ENCODE results near the gene DENND4B. TPM values are rescaled to one million over a fixed set of nuclear protein-coding genes. Genes with fewer than 3 reads are reported as not detected.

The DENND4B gene
- total and polyA plus RNA-seq, 9 of the 15 experiments (the other 6 are each of a cell fraction or from before 2014, with no cell fraction given), result 9.5 to 80.5 (median 23.1) TPM

GRCh38 chr1:153922972-153923925, 23.3 kb downstream of the DENND4B start, which contains the start of gene GATAD2B (continued):
- peak; percentile 22; the same call in 1 of the 2 replicates for TF ChIP-seq CREB3L1 (IDR thresholded peaks at IDR 0.05; ENCODE audit: borderline replicate concordance, low read depth)
- TF ChIP-seq AFF1 (IDR thresholded peaks at IDR 0.05; ENCODE audit: low read depth in 1 of 2, partially characterized antibody in 2 of 2), result peak in 1 of 2 experiments; percentile 58
- peak; percentile 76 for TF ChIP-seq PRDM10 (IDR thresholded peaks at IDR 0.05; ENCODE audit: partially characterized antibody)
- TF ChIP-seq ZNF384 (IDR thresholded peaks at IDR 0.05; ENCODE audit: low read depth, low read length), result peak; percentile 85
- peak; percentile 51; the same call in 1 of the 2 replicates for TF ChIP-seq HDAC2 (IDR thresholded peaks at IDR 0.05)
- TF ChIP-seq TRIM28 (IDR thresholded peaks at IDR 0.05), result 0 out of 2 replicates have a peak, but pooled peaks have one; percentile 32
- peak; percentile 4 for TF ChIP-seq KDM5B (IDR thresholded peaks at IDR 0.05; ENCODE audit: insufficient replicate concordance, low read depth, low read length)
- no peak for TF ChIP-seq RBM15 (IDR thresholded peaks at IDR 0.05; ENCODE audit: insufficient read depth, low read length)
- peak; percentile 89 for TF ChIP-seq L3MBTL2 (IDR thresholded peaks at IDR 0.05)
- TF ChIP-seq TARDBP (IDR thresholded peaks at IDR 0.05), result 0 out of 2 replicates have a peak, but pooled peaks have one; percentile 32
- peak; percentile 86 for TF ChIP-seq CHD2 (IDR thresholded peaks at IDR 0.05; ENCODE audit: low read depth, low read length)
- peak; percentile 97 for TF ChIP-seq PBX2 (CRISPR knock-in tag; IDR thresholded peaks at IDR 0.05; ENCODE audit: low read depth)
- peak; percentile 99 for TF ChIP-seq PBX2 (tag; conservative IDR thresholded peaks at IDR 0.05; ENCODE audit: low read depth)

All from K562 (cell line).